HTERT RPE-1 (cell line): Measurements from ENCODE around the gene GPBP1L1.
"Not testable (repeated sequence)": the region's sequence is repeated elsewhere in the genome, so short reads cannot be mapped to it uniquely, and the experiment has no call there.

Experiments
- in situ Hi-C: fragments of 300-500 bp; cut with MboI; formaldehyde crosslinking; loops from 4 replicates; pipeline ENCODE4 v1.14.3; 2020; ENCODE audit warnings: low sequenced_read_pairs

Gene GPBP1L1, protein sequence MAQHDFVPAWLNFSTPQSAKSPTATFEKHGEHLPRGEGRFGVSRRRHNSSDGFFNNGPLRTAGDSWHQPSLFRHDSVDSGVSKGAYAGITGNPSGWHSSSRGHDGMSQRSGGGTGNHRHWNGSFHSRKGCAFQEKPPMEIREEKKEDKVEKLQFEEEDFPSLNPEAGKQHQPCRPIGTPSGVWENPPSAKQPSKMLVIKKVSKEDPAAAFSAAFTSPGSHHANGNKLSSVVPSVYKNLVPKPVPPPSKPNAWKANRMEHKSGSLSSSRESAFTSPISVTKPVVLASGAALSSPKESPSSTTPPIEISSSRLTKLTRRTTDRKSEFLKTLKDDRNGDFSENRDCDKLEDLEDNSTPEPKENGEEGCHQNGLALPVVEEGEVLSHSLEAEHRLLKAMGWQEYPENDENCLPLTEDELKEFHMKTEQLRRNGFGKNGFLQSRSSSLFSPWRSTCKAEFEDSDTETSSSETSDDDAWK

DNA sequence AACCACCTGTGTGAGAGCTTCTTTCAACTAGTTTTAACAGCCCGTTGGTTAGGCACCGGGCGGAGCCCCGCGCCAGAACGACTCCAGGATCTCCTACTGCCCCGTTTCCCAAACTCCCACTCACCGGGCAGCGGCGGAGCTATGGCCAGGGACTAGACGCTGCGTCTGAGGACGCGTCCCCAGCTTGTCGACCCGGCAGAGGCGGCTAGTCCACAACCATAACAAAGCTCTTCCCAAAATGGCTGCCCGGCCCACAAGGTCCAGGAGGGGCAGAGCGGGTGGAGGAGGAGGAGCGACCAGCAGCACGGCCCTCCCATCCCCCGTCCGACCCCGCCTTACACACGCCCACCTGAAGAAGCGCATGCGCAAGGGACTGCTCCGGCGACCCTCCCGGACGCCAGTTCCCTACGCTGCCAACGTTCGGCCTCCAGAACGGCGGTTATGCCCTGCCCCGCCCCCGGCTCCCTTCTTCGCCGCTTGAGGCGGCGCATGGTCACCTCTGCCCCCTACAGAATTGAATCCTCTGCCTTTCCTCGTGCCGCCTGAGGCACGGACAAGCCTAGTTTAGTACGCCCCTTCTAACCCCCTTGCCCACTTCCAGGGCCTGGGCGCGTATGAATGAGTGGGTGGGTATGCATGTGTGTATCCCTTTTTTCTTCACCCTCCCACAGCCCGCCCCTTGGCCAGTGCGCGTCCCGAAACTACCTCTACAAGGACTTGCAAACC, at the start of gene GPBP1L1:
GPBP1L1 (minus strand) TSS at position 246 of the 726 bp plus-strand sequence. CDS start 27,446 bp downstream, outside the sequence.
- in situ Hi-C loops, result no loop called here

DNA sequence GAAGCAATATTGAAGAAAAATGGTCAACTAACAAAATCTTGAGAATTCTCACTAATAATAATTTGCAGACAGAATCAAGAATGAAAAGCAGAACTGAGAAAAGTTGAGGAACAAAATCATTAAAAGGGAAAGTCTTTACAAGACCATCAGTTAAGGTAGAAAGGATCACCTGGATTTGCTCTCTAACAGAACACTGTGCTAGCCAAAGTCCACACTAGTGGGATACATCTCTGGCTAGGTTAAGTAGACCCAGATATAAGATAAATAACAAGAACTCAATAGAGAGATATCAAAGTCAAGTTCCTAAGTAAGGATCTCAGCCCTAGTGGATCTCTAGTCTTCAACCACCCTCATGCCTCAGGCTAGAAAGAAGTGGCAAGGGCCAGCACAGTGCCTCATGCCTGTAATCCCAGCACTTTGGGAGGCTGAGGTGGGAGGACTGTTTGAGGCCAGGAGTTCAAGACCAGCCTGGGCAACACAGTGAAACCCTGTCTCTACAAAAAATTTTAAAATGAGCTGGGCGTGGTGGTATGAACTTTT, 44.5 kb upstream of the GPBP1L1 start:
- in situ Hi-C loops, result no loop called here

DNA sequence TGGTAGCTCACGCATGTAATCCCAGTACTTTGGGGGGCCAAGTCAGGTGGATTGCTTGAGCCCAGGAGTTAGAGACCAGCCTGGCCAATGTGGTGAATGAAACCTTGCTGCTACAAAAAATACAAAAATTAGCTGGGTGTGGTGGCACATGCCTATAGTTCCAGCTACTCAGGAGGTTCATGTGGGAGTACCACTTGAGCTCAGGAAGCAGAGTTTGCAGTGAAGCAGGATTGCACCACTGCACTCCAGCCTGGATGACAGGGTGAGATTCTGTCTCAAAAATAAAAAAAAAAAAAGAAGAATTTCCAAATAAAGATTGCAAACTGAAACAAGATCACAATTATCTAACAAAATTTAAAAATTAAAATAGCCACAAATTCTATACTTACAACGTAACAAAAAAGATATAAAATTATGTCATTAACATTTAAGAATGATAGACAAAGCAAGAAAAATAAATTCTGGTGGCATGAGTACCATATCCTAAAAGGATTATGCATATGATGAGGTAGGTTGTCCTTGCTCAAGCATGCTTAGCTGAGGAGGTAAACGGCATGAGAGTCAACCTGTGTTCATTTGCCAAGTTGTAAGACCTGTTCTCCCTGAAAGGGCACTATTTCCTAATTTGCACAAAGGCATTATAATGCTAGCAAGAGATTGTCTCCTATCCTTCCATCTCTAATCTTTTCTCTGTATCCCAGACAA, 43.9 kb upstream of the GPBP1L1 start:
- in situ Hi-C loops, result no loop called here

DNA sequence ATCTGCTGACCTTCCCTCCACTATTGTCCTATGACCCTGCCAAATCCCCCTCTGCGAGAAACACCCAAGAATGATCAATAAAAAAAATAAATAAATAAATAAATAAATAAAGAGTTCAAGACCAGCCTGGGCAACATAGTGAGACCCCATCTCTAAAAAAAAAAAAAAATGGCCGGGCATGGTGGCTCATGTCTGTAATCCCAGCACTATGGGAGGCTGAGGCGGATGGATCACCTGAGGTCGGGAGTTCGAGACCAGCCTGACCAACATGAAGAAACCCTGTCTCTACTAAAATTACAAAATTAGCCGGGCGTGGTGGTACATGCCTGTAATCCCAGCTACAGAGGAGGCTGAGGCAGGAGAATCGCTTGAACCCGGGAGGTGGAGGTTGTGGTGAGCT, 39.7 kb upstream of the GPBP1L1 start:
- in situ Hi-C loops, result not testable (repeated sequence)

DNA sequence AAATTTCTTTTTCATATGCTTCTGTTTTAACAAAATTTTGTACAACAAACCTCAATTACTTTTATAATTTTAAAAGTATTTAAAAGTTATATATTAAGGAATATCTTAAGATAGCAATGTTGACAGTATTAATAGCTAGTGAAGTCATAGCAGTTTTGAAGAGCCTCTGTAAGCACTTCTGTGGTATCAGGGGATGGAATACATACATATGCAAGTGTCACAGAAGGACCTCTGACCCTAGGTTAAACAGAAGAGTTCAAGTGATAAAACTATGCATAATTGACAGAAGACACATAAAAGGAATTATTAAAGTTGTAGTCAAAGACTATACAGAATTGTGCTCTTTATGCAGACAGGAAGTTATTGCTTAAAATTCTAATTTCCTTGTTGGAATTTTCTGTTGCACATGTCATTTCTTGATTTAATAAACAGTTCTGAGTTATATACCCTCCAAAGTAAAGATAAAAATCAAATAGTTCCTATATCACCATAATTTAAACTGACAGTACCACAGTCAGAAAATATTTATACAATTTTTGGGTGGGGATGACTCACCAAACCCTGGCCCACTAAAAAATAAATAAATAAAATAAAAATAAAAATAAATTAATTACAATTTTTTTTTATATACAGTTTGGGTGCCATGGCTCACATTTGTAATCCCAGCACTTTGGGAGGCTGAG, 37.1 kb upstream of the GPBP1L1 start:
- in situ Hi-C loops, result no loop called here

DNA sequence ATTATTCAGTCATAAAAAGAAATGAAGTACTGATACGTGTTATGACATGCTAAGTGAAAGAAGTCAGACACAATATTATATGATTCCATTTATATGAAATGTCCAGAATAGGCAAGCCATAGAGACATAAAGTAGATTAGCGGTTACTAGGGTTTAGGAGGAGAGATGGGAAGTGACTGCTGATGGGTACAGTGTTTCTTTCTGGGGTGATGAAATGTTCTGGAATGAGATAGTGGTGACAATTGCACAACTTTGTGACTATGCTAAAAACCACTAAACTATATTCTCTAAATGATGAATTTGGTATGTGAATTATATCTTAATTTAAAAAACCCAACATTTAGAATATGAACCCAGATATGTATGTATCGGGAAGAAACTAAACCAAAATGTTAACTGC, 36.5 kb upstream of the GPBP1L1 start:
- in situ Hi-C loops, result no loop called here

DNA sequence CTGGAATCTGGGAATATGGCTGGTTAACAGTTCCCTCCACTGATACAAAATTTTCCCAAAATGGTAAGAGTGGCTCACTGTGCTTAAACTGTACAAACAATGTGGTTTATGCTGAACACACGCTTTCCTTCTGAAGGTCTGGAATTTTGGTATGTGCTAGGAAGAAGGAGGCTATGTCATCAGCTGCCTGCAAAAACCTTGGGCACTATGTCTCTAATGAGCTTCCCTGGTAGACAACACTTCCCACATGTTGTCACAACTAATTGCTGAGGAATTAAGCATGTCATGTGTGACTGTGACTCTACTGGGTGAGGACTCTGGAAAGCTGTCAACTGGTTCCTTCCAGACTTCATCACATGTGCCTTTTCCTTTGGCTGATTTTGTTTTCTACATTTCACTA, 34.9 kb upstream of the GPBP1L1 start:
- in situ Hi-C loops, result no loop called here

DNA sequence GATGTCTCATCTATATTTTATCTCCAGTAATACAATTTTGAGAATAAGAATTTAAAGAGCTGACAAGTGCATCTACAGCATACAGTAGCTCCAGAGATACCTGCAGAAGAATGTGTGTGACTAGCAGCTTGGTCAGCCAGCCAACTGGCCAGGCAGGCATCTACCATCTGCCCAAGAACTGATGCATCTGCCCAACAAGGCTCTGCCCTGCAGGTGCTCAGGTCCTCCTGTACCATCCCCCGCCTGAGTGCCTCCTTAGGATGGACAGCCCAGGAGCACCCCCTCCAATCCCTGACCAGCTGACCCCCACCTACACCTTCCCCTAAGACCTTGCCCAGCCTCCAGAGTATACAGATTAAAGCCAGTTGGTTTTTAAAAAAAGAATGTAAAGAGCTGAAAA, 32.0 kb upstream of the GPBP1L1 start:
- in situ Hi-C loops, result no loop called here

DNA sequence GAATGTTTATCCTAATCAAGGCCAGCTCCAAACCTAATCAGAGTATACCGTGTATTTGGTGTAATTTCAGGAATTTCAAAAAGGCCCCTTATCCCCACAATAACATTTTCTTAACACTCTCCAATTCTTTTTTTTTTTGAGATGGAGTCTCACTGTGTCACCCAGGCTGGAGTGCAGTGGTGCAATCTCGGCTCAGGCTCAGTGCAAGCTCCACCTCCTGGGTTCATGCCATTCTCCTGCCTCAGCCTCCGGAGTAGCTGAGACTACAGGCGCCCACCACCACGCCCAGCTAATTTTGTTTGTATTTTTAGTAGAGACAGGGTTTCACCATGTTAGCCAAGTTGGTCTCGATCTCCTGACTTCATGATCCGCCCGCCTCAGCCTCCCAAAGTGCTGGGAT, 31.1 kb upstream of the GPBP1L1 start:
- in situ Hi-C loops, result not testable (repeated sequence)

DNA sequence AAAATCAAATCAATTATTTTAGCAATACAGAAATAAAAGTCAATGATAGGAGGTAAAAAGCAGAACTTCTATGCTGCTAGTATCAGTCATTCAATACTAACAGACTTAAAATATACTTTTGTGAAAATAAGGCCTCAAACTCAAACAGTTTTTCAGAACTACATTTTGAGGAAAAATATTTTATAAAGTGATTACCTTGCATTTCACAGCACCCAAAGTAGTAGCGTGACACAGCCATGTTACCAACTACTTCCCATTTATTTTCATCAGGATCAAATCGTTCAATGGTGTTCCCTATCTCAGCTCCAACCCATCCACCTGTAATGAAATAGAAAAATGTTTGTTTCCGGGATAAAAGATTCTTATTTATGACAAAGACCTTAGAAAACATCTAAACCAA, 30.4 kb upstream of the GPBP1L1 start:
- in situ Hi-C loops, result no loop called here

DNA sequence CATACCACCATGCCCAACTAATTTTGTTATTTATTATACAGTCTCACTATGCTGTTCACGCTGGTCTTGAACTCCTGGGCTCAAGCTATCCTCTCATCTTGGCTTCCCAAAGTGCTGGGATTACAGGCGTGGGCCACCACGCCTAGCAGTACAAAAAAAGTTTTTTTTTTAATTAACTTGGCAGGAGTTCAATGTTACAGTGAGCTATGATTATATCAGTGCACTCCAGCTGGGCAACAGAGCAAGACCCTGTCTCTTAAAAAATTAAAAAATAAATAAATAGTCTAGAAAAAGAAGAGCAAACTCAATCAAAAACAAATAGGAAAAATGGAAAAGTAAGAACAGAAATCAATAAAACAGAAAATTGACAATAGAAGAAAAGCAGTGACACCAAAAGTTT, 27.4 kb upstream of the GPBP1L1 start:
- in situ Hi-C loops, result no loop called here

DNA sequence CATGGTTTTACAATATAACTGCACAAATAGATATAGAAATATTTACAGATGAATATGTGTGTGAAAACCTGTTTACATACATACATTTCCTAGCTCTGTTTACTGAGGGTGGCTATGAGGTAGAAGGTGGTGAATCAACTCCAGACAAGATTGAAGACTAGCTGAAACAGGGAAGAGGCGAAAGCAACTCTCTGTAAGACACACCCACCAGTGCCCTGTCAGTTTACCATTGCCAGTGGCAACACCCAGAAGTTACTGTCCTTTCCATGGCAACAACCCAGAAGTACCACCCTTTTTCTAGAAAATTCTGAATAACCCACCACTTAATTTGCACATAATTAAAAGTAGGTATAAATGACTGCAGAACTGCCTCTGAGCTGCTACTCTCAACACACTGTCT, 18.3 kb upstream of the GPBP1L1 start:
- in situ Hi-C loops, result no loop called here

DNA sequence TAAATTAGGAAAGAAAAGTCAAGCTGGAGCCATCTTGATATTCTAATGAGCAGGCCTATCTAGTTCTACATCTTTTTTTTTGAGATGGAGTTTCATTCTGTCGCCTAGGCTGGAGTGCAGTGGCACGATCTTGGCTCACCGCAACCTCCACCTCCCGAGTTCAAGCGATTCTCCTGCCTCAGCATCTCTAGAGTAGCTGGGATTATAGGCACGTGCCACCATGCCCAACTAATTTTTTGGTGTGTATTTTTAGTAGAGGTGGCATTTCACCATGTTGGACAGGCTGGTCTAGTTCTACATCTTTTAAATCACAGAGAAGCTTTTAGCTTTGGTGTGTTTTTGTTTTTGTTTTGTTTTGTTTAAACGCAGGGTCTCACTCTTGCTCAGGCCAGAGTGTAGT, 8.5 kb upstream of the GPBP1L1 start:
- in situ Hi-C loops, result no loop called here

DNA sequence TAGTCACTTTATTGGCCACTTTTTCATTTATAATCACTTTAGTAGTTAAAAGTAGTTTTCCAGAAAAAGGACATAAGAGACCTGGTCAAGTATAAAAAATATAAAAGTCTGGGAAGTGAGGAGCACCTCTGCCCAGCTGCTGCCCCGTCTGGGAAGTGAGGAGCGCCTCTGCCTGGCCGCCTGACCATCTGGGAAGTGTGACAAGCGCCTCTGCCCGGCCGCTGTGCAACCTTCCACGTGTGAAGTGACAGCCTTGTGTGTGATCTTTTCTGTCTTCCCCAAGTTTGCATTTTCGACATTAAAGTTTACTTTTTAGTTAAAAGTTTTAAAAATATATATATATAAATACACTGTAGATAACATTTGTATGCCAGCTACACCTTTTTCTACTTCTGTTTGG, 7.5 kb upstream of the GPBP1L1 start:
- in situ Hi-C loops, result not testable (repeated sequence)

DNA sequence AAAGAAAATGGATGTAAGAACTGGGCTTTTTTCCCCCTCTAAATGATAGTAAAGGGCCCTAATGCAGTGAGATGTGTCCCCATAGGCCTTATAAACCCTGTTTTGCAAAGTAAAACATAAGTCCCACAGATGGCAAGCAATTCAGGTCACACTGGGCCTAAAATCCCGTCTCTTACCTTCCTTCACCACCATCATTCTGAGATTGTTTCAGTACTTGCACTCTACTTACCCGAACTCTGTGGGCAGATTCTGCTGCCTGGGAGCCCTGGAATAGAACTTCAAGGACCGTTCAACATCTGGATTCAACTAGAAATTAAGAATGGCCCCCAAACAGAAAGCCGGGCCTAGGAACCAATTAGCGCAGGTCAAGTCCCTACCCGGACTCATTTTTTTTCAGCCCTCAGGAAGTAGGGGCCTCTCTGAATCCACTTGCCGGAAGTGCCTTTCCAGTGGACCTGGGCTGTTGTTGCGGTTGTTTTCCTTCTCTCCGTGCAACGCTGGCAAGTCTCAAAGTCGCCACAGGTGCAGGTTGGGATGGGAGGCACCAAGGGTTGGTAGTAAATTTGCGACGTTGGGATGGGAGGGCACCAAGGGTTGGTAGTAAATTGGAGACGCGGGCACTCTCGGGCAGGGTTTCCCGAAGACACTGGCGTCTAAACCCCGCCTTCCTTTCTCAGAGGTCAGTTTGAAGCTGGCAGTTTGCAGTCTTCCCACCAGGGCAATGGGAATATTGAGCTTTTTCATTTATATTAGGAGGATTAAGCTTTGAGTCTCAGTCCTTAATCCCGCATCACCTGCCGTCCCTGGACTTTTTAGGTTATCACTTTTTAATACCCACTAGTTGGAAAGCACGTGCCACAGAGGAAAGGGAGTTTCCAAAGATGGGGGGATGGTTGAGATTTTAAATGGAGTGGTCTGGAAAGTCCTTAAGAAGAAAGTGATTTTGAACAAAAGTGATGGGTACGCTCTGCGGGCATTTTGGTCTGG, 1.7 kb upstream of the GPBP1L1 start, which contains the start of gene TMEM69:
TMEM69 (plus strand) TSS at position 428 of the 987 bp plus-strand sequence. CDS start 2,888 bp downstream, outside the sequence.
- in situ Hi-C loops, result no loop called here

DNA sequence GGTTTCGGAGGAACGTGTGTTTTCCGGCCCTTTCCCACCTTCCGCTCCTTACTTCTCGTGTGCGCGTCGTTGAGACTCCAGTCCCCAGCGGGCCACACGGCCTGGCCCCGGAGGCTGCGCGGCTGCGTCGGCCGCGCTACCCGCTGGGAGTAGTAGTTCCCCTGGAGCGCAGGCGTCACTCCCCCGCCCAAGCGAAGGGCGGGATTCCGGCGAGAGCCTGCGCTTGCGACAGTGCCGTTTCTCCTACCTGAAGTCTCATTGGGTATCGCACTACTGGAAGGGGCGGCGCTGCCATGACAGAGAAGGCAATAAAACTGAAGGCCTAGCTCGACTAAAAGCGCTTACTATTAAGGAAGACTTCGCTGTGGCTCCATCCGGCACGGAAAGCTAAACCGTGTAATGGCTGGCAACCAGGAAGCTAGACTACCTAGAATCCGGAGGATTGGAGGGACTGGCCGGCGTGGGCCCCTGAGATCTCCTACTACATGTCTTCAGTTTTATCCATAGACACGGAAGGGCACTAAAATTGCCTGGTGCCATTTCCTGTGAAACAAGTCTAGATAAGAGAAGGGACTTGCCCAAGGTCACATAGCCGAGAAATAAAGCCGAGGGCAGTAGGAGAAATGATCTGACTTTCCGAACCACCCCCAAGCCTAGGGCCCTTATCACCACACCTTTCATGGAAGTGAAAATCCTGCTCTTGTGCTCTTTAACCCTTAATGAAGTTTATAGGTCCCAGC, 851 bp upstream of the GPBP1L1 start:
- in situ Hi-C loops, result no loop called here

DNA sequence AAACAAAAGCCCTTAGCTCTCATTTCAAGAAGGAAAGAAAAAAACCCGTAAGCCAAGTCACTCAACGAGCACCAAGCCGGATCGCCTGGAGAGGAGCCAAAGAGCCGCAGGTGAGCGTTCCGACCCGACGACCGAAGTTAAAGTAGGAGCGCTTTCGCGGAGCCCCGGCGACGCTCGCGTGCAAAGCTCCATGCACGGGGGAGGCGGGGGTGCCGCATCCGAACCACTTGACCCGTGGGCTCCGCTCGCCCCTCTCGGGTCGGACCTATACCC, 382 bp downstream of the GPBP1L1 start:
- in situ Hi-C loops, result no loop called here

DNA sequence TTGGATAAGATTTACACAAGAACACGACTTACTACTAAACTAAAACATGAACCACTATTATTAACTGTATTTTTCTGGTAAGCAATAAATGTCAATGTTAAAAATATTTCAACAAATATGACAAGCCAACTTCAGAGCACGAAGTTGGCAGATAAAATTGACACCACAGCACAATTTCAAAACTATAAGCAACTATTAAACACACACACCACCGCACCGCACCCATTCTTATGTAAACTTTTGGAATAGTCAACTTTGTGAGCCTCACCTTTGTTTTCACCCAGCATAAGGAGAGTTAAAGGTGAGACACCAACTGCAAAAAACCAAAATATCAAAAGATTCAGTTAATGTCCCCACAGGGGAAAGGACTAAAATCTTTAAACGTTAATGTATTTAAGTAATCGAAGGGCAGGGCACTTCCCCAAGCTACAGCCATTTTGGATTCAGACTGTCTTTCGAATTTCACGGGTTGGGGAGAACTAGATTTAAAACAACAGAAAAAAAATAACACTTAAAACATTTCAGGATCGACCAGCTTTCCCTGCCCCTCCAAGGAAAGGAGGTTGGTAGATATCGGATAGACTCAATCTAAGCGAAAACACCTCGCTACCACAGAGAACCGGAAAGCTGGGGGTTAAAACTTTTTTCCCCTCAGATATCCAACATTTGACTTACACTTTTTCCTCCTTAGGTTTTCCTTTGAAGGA, 872 bp downstream of the GPBP1L1 start:
- in situ Hi-C loops, result no loop called here
